ENCODE data around the gene CCDC30.
"Not testable (repeated sequence)": the region's sequence is repeated elsewhere in the genome, so short reads cannot be mapped to it uniquely, and the experiment has no call there.

CCDC30 gene

DNA sequence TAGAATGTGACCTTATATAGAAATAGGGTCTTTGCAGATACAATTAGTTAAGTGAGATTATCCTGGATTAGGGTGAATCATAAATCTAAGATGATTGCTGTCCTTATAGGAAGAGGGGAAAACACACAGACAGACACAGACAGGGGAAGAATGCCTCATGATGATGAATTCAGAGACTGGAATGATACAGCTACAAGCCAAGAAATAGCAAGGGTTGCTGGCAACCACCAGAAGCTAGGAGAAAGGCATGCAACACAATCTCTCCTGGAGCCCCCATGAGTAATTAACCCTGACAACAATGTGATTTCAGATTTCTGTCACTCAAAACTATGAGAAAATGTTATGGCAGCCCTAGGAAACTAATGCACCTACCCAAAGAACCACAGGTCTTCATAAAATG lies 176.0 kb downstream of the CCDC30 start:
- DNase-seq (ENCODE audit: low read depth in 3 of 3, low spot score in 1 of 3) = no peak

DNA sequence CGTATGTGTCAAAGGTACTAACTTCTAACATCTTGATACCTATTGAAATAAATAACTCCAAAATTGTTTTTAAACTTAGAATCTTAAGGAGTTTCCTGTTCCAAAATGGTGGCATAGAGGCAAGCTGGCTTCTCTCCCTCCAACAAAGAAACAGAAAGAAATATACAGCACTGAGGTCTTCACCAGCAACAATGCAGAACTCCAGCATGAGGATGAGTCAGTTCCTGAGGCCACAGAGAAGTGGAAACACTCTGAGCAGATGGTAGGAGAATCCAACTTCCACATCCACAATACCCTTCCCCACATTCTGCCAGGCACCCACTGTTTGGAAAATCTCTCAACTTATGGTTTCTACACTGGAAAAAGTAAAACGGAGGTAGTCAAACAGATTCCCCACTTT lies 183.0 kb downstream of the CCDC30 start:
- no peak for DNase-seq (ENCODE audit: low read depth in 3 of 3, low spot score in 1 of 3)

DNA sequence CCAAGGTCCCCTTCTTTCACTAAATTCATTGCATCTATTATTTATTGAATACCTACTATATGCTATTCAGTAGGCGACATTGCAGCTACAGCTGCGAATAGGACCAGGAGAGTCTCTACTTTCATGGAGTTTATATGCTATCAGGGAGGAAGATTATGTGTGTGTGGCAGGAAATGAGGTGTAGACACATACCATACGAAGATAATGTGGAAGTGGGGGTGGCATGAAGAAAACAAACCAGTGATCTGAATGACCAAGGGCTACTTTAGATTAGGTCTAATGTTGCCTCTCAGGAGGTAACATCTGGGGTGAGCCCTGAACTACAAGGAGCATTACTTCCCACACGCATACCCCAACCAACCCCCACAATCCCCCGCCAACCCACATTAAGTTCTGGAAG lies 194.1 kb downstream of the CCDC30 start:
- DNase-seq (ENCODE audit: low read depth in 3 of 3, low spot score in 1 of 3) = no peak

DNA sequence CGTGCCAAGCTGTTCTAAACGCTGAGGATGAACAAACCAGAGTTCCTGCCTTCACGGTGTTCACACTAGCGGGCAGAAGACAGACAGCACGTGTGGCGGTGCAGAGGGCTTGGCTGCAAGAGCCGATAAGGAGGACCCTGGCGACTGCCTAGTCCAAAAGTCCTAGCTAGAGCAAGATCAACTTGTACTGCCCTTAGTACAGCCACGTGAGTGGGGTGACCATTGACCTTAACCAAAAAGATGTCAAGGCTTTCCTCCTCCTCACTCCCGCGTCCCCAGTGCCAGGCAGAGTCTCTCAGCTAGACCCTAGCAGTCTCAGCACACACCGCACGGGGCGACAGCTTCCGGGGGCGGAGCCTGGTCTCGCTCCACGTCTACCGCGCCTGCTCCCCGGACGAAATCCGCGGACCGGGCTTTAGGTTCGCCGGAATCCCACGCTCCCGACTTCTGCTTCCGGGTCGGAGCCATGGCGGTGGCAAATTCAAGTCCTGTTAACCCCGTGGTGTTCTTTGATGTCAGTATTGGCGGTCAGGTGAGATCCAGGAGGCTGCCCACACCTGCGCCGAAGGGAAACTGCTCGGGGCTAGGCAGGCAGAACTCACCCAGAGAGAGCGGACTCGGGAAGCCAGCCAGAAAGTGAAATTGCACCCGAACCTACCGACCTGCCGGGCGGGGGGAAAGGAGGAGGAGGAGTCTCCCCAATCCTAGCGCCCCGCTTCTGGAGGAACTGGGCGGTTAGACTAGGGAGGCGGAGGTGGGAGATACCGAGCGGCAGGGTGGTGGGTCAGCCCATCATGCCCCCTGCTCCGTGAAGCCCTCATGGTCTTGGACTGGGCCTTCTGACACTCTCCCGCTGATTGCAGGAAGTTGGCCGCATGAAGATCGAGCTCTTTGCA lies 195.1 kb downstream of the CCDC30 start, which contains the start of gene PPIH:
PPIH (plus strand) TSS at position 443 of the 896 bp plus-strand sequence; CDS start at position 467, 24 bp downstream.
- DNase-seq (ENCODE audit: low read depth in 3 of 3, low spot score in 1 of 3) = peak; percentile 71 to 87 (median 85)

DNA sequence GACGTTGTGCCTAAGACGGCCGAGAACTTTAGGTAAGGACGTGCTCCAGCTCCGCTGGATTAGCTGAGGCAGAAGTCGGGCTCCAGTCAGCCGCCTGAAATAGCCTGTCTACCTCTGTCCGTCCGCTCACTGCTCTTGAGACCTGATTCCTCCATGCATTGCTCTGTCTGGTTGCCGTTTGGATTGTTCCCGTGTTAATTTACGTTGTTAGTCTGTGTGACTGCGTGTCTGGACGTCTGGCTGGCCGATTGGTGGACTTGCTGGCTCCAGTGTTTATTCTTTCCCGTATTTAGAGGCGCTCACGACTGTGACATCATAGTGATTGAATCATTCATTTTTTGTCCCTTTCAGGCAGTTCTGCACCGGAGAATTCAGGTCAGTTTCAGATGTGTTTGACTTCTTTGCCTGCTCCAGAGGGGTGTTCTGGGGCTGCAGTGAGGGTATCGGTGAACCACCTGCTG lies 195.8 kb downstream of the CCDC30 start:
- DNase-seq (ENCODE audit: low read depth in 3 of 3, low spot score in 1 of 3) = no peak

DNA sequence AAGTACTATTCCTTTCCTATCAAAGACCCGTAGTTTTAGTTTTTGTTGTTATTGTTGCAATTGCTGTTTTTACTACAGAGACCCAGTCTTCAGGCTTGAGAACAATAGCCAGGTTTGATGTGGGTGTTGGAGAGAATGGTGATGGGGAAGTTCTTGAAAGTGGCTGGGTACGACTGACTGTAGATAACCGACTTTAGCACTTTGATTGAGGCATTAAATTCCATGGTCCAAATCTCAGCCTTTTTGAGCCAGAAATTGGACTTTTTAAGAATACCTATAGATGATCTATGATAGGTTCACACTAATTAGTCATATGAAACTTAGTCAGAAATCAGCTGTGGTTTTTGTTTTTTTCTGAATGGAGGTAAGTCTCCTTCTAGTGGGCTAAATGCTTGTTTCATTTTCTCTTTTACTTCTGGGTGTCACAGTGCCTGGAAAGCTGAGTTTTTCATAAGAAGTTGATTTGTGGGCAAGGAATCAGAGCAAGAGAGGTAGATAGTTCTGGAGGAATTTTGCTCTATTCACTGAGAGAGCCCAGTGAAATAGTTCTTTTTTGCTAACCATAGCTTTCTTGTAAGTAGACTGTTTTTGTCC lies 197.9 kb downstream of the CCDC30 start:
- DNase-seq (ENCODE audit: low read depth in 3 of 3, low spot score in 1 of 3) = no peak

DNA sequence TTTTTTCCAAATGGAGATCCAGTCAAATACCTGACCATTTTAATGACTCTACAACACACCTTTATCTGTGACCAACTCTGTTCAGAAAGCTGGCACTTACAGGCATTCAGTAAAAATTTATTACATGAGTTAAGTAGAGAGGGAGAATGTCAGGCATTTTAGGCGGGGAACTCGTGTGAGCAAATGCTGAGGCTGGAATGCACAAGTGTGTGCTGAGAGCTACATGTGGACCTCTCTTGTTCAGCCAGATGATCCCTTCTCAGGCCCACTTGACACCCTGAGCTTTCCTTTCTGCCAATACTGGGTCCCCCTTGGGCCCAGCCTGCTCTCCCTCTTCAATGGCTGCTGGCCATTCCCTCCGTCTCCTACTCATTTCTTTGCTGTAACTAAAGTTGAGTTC lies 206.8 kb downstream of the CCDC30 start:
- no peak for DNase-seq (ENCODE audit: low read depth in 3 of 3, low spot score in 1 of 3)

DNA sequence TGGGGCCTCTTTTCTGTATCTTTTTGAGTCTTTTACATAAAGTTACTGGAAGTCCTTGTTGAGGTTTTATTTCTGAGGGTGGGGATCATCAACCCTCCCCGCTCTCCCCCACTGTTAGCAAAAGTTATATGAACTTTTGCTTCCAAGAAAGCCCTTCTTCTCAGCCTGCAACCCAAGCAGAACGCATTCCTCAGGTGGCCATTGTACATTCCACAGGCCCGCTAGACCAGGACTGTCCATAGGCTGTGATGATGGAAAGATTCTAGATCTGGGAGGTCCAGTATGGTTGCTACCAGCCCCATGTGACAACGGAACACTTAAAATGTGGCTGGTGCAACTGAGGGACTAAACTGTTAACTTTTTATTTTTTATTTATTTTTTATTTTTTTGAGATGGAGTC lies 207.3 kb downstream of the CCDC30 start:
- no peak for DNase-seq (ENCODE audit: low read depth in 3 of 3, low spot score in 1 of 3)

DNA sequence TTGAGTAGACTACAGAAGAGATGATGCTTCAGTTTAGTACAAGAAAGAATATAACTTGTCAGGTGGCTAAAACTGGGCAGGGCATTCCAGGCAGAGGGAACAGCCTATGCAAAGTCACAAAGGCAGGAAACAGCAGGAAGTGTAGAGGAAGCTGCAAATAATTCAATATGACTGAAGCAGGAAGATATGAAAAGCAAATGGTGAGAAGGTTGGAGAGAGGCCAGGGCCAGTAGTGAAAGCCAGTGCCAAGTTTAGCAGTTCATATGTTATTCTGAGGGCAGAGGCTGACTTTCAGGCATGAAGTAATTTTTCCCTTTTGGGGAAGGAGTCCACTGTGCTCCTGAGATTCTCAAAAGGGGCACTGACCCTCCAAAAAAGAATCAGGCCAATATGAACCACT lies 211.1 kb downstream of the CCDC30 start:
- DNase-seq (ENCODE audit: low read depth in 3 of 3, low spot score in 1 of 3) = no peak

DNA sequence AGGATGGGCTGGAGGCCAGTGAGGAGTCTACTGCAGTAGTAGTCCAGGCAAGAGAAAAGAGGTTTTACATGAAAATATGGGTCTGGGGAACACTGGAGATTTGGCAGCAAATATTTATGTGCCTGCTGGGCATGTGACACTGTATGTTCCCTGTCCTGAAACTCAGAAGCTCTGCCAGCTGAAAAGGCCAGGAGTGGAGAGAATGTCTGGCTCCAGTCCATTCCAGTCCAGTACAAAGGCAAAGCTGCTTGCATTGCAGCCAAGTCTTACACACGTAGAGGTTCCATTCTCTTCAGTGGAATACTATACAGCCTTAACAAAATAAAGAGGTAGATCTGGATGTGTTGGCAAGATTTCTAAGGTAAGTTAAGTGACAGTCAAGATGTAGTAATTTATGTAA lies 211.6 kb downstream of the CCDC30 start:
- DNase-seq (ENCODE audit: low read depth in 3 of 3, low spot score in 1 of 3) = no peak

DNA sequence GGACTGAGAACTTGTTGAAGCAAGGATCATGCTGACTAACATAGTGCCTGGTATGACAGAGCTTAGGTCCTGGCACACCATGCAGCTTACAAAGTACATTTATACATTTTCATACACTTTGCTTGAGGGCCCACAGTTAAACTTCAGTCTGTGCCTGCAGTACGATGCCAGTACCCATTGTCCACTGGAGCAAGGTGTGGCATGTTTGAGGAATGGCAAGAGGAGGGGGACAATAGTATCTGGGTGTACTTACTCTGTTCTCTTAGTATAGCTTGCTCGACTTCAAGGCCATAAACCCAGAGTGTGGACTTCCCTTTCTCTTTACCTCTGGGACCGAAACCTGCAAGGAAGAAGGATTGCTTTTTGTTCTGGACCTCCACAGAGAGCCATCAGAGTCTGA lies 212.4 kb downstream of the CCDC30 start:
- DNase-seq (ENCODE audit: low read depth in 3 of 3, low spot score in 1 of 3) = no peak

DNA sequence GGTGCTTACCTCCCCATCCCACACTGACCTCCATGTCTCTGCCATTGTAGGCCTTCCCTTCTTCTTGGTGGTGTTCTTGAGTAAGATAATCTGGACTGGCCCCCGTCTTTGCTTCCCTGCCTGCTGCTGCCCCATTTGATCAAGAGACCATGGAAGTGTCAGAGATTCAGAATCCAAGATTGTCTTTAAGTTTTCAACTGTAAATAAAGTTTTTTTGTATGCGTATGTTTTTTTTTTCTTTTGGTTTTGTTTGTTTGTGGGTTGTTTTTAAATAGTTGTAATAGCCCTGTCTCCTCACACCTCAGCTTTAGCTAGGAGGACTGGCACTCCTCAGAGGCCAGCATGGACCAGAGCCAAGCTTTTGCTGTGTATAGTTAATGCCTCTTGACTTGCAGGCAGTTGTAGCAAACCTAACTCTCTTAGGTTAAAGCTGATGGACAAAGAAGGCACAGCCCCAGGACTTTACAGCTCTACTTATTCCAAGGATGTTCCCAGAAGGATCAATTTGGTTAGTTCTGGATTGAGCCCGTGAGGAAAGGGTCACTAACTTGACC lies 213.5 kb downstream of the CCDC30 start:
- DNase-seq (ENCODE audit: low read depth in 3 of 3, low spot score in 1 of 3) = no peak

DNA sequence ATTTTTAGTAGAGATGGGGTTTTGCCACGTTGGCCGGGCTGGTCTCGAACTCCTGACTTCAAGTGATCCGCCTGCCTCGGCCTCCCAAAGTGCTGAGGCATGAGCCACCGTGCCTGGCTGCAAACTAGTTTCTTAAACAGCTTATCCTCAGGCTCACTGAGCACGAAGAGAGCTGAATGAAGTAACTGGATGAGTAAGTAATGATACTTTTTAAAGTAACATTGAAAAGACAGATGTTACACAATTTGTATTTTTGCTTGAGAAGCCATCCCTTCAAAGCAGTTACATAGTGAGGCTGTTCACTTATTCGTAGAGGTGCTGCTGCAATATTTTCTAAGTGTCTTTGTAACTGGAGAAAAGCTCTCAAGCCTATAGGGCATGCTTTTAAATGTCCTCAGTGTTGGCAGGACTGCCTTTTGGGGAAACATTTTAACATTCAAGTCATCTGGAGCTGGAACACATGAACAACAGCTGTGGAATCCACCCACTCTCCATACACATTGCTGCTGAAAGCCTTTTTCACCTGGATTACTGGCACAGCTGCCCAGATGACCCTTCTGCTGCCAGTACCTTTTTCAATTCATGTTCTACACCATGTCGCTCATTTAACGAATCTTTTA lies 216.4 kb downstream of the CCDC30 start:
- DNase-seq (ENCODE audit: low read depth in 3 of 3, low spot score in 1 of 3) = no peak

DNA sequence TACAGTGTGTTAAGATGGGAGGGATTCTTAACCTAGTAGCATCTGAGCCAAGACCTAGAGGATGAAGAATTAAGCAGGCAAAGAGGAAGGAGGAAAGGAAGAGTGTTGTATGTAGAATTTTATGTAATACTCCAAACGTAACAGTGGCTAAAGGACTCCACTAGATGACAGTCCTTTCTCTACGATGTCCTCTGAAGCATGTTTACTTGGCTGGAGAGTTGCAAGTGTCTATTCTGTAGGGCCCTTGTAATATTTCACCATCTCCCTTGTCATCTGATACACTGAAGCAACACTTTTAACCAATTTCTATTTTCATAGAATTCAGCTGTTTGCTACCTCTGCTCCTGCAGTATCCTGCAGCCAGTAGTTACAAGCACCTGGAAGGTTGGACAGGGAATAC lies 217.0 kb downstream of the CCDC30 start:
- no peak for DNase-seq (ENCODE audit: low read depth in 3 of 3, low spot score in 1 of 3)

DNA sequence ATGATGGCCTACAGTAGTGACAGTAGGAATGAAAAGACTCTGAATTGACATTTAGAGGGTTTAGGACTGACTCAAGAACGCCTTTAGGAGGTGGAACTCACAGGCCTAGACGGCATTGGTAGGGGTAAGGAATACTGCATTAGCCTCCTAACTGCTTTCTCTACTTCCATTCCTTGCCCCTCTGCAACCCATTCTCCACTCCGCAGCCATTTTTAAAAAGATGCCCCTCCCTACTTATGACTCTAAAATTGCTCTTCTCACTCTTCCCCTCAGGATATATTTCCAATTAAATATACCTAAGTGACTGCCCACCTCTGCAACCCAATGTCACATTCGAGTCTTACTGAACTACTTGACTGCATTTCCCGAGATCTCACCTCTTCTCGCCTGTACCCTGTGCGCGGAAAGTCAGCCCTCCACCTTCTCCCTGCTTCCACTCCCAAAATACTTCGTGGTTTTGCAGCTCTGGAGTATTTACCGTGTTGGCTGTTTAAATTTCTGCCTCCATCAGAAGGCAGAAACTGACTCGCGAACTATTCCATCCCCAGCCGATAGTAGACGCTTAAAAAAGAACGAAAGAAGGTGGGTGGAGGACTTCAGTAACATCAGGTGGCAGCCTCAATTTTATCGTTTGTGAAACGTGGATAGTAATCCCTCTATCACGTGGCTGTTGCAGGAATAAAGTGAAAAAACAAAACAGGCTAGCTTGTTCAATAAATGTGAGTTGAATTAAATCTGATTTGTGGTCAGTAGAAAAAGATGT lies 218.0 kb downstream of the CCDC30 start:
- DNase-seq (ENCODE audit: low read depth in 3 of 3, low spot score in 1 of 3) = no peak

DNA sequence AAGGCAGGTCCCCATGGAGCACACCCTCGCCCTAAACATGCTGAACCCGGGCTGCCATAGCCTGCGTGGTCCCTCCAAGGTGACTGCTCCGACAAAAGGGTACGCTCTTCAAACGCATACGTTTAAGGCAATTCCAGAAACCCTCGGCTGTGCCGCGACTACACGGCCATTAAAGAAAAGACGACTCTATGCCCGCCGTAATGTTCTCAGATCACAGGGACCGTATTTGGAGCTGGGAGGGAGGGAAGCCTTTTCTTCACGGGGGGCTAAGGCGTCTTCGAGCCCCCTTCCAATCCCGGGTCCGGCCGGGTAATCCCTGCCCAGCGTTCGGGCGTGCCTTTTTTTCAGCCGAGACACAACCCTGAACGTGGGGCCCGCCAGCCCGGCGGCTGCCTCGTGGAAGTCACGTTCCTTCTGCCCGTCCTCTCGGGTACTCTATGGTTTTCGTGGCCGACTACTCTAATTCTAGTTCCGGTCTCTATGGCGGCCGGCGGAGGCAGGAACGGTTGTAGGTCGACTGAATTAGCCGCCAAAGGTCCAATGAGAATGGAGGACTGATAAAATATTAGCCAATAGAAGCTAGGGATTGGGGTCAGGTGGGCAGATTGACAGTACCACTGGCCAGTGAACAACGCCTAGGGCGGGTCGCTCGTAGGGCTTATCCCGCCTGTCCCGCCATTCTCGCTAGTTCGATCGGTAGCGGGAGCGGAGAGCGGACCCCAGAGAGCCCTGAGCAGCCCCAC lies 218.8 kb downstream of the CCDC30 start, which contains the start of gene YBX1:
YBX1 (plus strand) TSS at position 678 of the 743 bp plus-strand sequence. CDS start 148 bp downstream, outside the sequence.
- peak; percentile 88 to 92 (median 90) for DNase-seq (ENCODE audit: low read depth in 3 of 3, low spot score in 1 of 3)

DNA sequence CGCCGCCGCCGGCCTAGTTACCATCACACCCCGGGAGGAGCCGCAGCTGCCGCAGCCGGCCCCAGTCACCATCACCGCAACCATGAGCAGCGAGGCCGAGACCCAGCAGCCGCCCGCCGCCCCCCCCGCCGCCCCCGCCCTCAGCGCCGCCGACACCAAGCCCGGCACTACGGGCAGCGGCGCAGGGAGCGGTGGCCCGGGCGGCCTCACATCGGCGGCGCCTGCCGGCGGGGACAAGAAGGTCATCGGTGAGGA lies 219.3 kb downstream of the CCDC30 start:
- DNase-seq (ENCODE audit: low read depth in 3 of 3, low spot score in 1 of 3) = not testable (repeated sequence)

DNA sequence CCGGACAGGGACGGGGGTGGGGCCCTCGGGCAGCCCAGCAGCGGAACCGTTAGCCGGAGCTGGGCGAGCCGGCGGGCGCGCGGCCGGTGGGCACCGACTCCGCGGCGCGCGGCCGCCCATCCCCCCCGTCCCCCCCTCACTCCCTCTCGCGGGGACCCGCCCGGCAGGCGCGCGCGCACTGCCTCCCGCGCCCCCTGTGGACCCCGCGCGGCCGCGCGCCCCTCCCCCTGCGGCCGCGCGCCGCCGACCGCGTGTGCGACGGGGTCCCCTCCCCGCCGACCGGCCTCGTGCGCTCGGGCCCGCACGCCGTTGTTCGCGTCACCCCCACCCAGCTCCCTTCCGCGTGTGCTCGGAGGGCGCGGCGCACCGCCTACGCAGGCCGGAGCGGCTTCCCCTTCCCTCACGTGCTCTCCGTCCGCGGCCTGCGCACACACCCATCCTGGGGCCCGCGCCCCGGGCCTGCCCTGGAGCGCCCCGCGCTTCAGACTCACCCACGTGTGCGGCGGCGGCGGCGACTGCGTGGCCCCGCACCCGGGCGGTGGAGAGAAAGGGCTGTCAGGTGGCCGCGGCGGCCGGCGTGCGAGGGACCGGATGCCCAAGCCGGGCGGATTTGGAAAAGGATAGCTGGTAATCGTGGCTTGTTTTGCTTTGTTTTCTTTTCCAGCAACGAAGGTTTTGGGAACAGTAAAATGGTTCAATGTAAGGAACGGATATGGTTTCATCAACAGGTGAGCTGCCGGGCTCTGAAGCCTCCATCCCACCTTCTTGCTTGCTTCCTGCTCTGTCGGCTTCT lies 219.8 kb downstream of the CCDC30 start:
- peak in 2 of 3 donors; percentile 33 to 51 for DNase-seq (ENCODE audit: low read depth in 3 of 3, low spot score in 1 of 3)

DNA sequence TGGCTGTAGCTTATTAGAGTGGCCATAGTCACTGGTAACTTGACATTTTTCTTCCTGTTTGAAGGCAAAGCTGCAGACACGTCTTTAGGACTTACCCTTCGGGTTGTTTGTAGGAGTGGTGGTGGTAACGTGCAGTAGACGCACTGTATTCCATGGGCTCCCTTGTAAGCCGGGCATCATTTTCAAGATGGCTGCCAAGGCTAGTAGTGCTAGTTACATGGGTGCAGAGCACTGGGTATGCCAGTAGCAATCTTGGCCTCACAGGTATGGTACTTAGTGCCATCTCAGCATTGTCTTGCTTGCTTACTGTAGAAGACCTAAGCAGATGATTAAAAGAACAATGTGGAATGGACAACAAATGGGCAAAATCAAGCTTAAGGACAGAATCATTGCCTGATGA lies 221.1 kb downstream of the CCDC30 start:
- DNase-seq (ENCODE audit: low read depth in 3 of 3, low spot score in 1 of 3) = no peak

DNA sequence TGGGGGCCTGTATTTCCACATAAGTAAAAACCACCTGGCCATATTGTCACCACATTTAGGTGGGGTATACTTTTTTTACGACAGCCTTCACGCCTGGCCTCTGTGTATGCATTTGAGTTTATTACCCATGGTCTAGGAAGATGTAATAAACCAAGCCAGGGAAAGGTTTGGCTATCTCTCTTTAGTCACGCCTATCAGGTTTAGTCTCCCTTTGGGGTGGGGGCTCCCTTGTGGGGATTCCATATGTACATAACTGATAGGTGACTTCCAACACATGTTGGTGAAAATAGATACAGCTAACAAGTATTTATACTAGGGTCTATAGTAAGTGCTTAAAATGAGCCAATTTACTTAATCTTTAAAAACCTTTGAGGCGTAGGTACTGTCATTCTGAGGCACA lies 223.3 kb downstream of the CCDC30 start:
- DNase-seq (ENCODE audit: low read depth in 3 of 3, low spot score in 1 of 3) = no peak
